HTERT RPE-1 (cell line): ENCODE results near the gene MARCKSL1.

ENCODE experiments used
- in situ Hi-C: fragments of 300-500 bp; cut with MboI; formaldehyde crosslinking; loops from 4 replicates; pipeline ENCODE4 v1.14.3; 2020; ENCODE audit warnings: low sequenced_read_pairs

The MARCKSL1 gene

GRCh38 chr1:32353431-32353830 is 17.4 kb upstream of the MARCKSL1 start:
- in situ Hi-C loops: no loop called here

GRCh38 chr1:32352831-32353383 is 16.9 kb upstream of the MARCKSL1 start:
- in situ Hi-C loops: no loop called here

- in situ Hi-C loops: no loop called here
Measured at GRCh38 chr1:32352239-32352745, 16.3 kb upstream of the MARCKSL1 start.

DNA sequence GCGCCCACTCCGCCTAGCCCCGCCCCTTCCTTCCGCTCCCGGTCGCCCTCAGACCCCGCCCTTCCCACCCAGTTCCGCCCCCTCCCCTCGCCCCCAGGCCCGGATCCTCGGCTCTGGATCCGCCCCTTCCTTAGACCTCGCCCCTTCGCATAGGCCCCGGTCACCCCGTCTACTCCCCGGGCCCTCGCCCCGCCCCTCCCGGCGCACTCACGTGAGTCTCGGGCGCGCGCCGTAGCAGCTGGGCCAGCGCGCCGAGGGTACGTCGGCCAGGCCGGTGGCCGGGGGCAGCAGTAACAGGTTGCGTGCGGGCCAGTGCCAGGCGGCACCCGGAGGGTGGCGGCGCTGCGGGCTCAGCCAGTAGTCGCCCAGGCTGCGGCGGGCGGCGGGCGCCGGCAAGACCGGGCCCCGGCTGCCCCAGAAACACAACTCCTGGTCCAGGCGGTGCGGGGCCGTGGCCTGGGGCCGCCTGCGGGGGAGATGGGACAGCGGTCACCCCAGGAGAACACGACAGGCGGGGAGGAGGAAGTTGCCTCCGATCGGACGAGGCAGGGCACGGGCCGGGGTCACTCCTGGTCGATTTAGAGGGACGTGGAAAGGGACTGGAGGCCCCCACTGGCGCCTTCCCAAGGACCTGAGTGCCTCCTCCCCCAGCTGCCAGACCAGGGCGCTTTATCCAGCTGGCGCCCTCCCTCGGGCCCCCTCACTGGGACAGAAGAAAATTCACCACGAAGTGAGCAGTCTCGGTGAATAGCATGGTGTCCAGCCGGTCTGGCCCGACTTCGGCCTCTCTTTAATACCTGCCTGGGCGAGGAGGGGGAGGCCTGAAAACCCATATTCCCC is 15.6 kb upstream of the MARCKSL1 start:
- in situ Hi-C loops: no loop called here

- in situ Hi-C loops: no loop called here
Measured at GRCh38 chr1:32350785-32351398, 14.9 kb upstream of the MARCKSL1 start.

DNA sequence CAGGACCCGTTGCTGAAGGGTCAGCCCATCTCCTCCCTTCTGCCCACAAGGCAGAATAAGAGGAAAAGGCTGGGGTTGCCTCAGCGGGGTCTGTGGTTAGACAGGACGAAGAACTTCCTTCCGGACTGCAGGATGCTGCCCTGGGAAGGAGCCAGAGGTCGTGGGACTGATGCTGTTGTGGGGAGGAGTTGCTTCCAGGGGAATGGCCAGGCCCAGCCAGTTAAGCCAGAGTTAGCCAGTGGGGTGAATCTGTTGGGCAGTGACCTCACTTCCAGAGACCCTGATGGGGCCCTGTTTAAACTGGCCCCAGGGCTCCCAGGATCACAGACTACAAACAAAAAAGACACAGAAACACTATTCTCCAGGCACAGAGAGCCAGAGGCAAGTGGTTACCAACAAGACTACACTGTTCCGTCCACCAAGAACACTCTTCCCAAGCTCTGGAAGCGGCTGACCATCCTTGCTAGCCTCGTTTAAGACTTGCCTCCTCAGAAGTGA is 13.2 kb upstream of the MARCKSL1 start:
- in situ Hi-C loops: no loop called here

- in situ Hi-C loops: no loop called here
Measured at GRCh38 chr1:32346532-32347157, 10.6 kb upstream of the MARCKSL1 start.

- in situ Hi-C loops: no loop called here
Measured at GRCh38 chr1:32345289-32345827, 9.3 kb upstream of the MARCKSL1 start.

DNA sequence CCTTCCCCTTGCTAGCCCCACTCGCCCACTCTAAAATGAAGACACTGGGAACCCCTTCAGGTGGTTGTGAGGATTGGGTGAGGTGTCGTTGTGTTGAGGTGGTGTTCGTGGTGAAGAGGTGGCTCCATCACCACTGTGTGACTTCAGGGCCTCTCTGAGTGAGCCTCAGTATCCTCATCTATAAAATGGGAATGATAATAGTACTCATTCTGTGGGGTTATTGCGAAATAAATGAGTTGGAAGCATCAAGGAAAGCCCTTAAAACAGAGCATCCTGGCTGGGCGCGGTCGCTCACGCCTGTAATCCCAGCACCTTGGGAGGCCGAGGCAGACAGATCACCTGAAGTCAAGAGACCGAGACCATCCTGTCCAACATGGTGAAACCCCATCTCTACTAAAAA is 6.7 kb upstream of the MARCKSL1 start:
- in situ Hi-C loops: no loop called here

- in situ Hi-C loops: no loop called here
Measured at GRCh38 chr1:32341971-32342370, 5.9 kb upstream of the MARCKSL1 start.

DNA sequence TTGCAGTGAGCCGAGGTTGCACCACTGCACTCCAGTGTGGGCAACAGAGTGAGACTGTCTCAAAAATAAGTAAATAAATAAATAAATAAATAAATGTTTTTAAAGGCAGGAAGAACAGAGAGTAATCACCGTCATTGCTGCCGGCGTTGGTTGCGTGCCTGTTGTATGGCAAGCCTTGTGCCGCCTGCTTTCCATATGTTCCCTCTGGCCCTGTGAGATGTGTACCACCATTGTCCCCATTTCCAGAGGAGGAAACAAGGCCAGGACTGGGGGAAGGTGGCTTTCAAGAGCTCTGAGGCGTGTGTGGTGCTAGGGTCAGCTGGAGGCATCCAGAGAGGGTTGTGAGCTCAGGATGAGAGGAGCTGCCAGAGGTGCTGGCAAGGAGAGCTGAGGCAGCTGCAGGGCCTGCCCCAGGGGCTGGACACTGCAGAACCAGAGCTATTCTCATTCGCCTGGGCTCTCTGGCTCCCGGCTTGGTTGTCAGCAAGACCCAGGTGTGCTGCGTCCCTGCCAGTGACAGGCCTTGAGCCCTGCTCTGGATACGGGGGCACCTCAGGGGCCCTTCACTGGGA is 5.2 kb upstream of the MARCKSL1 start:
- in situ Hi-C loops: no loop called here

DNA sequence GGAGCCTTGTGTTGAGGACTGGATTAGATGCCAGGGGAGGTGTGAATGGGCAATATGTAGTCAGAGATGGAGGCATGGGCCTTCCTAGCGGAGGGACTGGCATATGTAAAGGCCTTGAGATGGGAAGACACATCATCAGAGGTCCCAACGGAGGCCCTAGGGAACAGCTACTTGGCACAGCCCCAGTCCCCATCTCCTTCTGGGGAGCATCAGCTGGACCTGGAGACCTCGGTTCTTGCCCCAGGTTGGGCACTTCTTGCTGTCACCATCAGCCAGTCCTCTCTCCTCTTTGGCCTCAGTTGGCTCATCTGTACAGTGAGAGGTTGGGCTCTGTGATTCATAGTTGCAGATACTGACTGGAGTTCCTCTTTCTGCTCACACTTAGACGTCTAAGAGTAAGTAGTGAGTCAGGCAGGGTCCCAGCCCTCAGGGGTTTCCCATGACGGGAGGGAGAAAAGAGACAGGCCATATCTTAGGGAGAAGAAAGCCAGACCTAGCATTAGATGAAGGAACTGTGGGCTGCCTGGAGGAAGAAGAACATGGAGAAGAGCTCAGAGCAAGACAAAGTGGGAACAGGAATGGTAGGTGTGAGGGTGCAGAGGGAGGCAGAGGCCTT is 3.4 kb upstream of the MARCKSL1 start:
- in situ Hi-C loops: no loop called here

GRCh38 chr1:32338637-32339145 is 2.7 kb upstream of the MARCKSL1 start:
- in situ Hi-C loops: no loop called here

GRCh38 chr1:32337855-32338636 is 2.0 kb upstream of the MARCKSL1 start:
- in situ Hi-C loops: no loop called here

- in situ Hi-C loops: no loop called here
Measured at GRCh38 chr1:32336963-32337675, 1.1 kb upstream of the MARCKSL1 start.

DNA sequence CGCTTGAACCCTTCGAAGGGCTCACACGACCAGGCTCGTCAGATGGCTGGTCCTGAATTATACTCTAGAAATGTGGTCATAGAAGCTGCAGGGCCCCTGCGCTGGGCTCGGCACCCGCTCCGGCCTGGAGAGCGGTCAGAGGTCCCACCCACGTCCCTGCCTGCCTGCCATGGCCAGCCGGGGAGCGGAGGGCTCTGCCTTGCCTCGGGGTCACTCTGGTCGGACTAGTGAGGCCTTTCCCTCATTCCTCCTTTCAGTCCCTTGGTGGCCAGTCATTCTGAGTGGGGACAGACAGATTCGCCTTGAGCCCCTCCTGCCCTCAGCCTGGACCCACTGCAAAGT is 529 bp upstream of the MARCKSL1 start:
- in situ Hi-C loops: no loop called here

GRCh38 chr1:32335535-32335789 is 571 bp downstream of the MARCKSL1 start:
- in situ Hi-C loops: no loop called here

DNA sequence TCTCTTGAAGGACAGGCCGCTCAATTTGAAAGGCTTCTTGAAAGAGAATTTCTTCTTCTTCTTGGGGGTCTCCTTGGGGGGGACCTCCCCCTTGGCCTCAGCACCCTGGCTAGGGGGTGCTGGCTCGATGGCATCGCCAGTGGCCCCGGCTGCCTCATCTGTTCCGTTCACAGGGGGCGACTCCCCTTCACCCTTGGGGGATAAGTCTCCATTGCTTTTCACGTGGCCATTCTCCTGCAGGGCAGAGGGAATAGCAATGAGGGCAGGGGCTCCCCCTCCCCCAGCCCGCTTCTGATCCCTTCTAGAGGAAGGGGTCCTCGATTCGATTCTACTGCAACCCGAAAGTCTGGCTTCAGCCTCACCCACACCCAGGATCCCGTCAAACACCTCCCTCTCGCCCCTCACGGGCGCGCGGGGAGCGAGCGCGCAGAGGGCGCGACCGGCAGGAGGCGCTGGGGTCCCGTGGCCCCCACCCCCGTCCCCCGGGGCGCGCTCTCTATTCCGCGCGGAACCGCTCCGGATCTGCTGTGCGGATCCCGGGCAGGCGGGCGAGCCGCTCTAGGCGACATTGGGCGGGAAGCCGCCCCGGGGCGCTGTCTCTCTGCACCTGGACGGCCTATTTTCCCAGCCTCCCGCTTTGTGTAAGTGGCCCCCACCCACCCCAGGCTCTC is 1.0 kb downstream of the MARCKSL1 start:
- in situ Hi-C loops: no loop called here
